ENCODE results near the gene PLEKHA5. TPM values are rescaled to one million over a fixed set of nuclear protein-coding genes. Genes with fewer than 3 reads are reported as not detected.
"Not testable (repeated sequence)": the region's sequence is repeated elsewhere in the genome, so short reads cannot be mapped to it uniquely, and the experiment has no call there.

The PLEKHA5 gene
- total RNA-seq, 1 experiment from 2014 or later, result 6.3 TPM

DNA sequence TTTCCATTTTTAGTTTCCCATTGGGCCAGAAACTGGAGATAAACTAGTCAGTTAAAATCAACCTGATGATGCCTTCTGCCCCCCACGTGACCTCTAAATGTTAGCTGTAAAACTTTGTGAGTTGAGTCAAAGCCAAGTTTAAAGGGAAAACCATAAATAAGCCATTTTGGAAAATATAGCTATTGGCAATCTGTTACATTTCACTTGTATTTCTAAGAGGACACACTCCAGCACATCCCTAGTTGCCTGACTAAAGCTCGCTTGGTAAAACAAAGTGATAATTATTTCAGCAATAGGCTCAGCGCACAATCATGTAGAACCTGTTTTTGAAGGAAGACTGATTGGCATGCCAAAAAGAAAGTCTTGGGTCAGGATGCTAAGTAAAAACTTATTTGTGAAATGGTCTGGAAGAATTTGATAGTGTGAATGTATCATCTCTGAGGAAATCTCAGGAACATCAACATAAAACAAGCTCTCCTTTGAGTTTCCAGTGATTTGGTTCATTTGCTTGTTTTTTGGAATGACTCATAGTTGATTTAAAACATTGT is 260.6 kb downstream of the PLEKHA5 start:
- Histone ChIP-seq H3K9me3 (ENCODE audit: control insufficient read depth, insufficient read depth, low read depth, low read length) (no peaks in the 10 kb centered on the region), H3K27ac (ENCODE audit: low read length) (no peak overlapping the region), H3K36me3 (ENCODE audit: control insufficient read depth, insufficient read depth, low read length) (no peaks in the 10 kb centered on the region), H3K27me3 (ENCODE audit: control insufficient read depth, insufficient read depth, low read length) (no peaks in the 10 kb centered on the region), H3K4me3 (ENCODE audit: low read depth in 2 of 2, low read length in 2 of 2) (no peak overlapping the region), H3K4me1 (ENCODE audit: control insufficient read depth, insufficient read depth, low read length) (no peaks in the 10 kb centered on the region)
- POLR2A ChIA-PET, result no interaction called here
- ATAC-seq (no peak), DNase-seq (ENCODE audit: low read depth, low spot score) (no peak)
- CTCF ChIA-PET, result no interaction called here
- intact Hi-C loops (cut with micrococcal nuclease; ENCODE audit: unreplicated experiment), result no loop called here
- TF ChIP-seq REST (IDR thresholded peaks at IDR 0.05; ENCODE audit: insufficient read depth in 1 of 2, low read depth in 2 of 2, low read length in 1 of 2) (no peak), POLR2AphosphoS5 (IDR thresholded peaks at IDR 0.05; ENCODE audit: low read depth, low read length) (no peak)
- TF ChIP-seq, protein P1, sequence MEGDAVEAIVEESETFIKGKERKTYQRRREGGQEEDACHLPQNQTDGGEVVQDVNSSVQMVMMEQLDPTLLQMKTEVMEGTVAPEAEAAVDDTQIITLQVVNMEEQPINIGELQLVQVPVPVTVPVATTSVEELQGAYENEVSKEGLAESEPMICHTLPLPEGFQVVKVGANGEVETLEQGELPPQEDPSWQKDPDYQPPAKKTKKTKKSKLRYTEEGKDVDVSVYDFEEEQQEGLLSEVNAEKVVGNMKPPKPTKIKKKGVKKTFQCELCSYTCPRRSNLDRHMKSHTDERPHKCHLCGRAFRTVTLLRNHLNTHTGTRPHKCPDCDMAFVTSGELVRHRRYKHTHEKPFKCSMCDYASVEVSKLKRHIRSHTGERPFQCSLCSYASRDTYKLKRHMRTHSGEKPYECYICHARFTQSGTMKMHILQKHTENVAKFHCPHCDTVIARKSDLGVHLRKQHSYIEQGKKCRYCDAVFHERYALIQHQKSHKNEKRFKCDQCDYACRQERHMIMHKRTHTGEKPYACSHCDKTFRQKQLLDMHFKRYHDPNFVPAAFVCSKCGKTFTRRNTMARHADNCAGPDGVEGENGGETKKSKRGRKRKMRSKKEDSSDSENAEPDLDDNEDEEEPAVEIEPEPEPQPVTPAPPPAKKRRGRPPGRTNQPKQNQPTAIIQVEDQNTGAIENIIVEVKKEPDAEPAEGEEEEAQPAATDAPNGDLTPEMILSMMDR (IDR thresholded peaks at IDR 0.05), result no peak
- in situ Hi-C loops (cut with HindIII; ENCODE audit: low pct_unique_long_range_greater_than_20kb, low sequenced_read_pairs), result no loop called here
- BruUV-seq (replicated peaks), result no TSS peak

- H3K4me1 ChIP-seq (ENCODE audit: control insufficient read depth, insufficient read depth, low read length); in situ Hi-C loops (cut with HindIII; ENCODE audit: low pct_unique_long_range_greater_than_20kb, low sequenced_read_pairs); H3K4me3 ChIP-seq (ENCODE audit: low read depth in 2 of 2, low read length in 2 of 2); H3K27ac ChIP-seq (ENCODE audit: low read length); H3K9me3 ChIP-seq (ENCODE audit: control insufficient read depth, insufficient read depth, low read depth, low read length); ATAC-seq; DNase-seq (ENCODE audit: low read depth, low spot score); intact Hi-C loops (cut with micrococcal nuclease; ENCODE audit: unreplicated experiment); H3K27me3 ChIP-seq (ENCODE audit: control insufficient read depth, insufficient read depth, low read length); CTCF ChIA-PET; H3K36me3 ChIP-seq (ENCODE audit: control insufficient read depth, insufficient read depth, low read length); POLR2A ChIA-PET; BruUV-seq (replicated peaks): not testable (repeated sequence)
These were observed 263.1 kb downstream of the PLEKHA5 start for GRCh38 chr12:19392644-19393043.

- TF ChIP-seq, protein P1 (IDR thresholded peaks at IDR 0.05), result no peak
- no peak for TF ChIP-seq SIN3A (IDR thresholded peaks at IDR 0.05; ENCODE audit: borderline replicate concordance, insufficient read depth, low read depth, low read length)
- CTCF ChIA-PET, result no interaction called here
These were observed 264.9 kb downstream of the PLEKHA5 start for GRCh38 chr12:19394385-19394784.

More at GRCh38 chr12:19394385-19394784, 264.9 kb downstream of the PLEKHA5 start:
- no peaks in the 10 kb centered on the region for H3K9me3 ChIP-seq (ENCODE audit: control insufficient read depth, insufficient read depth, low read depth, low read length)
- H3K27ac ChIP-seq (ENCODE audit: low read length), result no peak overlapping the region
- no peaks in the 10 kb centered on the region for H3K27me3 ChIP-seq (ENCODE audit: control insufficient read depth, insufficient read depth, low read length)
- no TSS peak for BruUV-seq (replicated peaks)
- H3K36me3 ChIP-seq (ENCODE audit: control insufficient read depth, insufficient read depth, low read length), result no peaks in the 10 kb centered on the region
- H3K4me1 ChIP-seq (ENCODE audit: control insufficient read depth, insufficient read depth, low read length), result no peaks in the 10 kb centered on the region
- DNase-seq (ENCODE audit: low read depth, low spot score) (no peak), ATAC-seq (no peak)
- POLR2A ChIA-PET, result no interaction called here
- intact Hi-C loops (cut with micrococcal nuclease; ENCODE audit: unreplicated experiment) (no loop called here), in situ Hi-C loops (cut with HindIII; ENCODE audit: low pct_unique_long_range_greater_than_20kb, low sequenced_read_pairs) (no loop called here)
- H3K4me3 ChIP-seq (ENCODE audit: low read depth in 2 of 2, low read length in 2 of 2), result no peak overlapping the region
